BLaER1 (cell line): ENCODE results near the gene INSC.

Experiments
- H3K27ac ChIP-seq: shearing (Covaris generic); formaldehyde crosslinking; 2 replicates; pipeline ENCODE4 v1.8.1; 2022
- H3K27me3 ChIP-seq: shearing (Covaris generic); formaldehyde crosslinking; 2 replicates; pipeline ENCODE4 v1.8.1; 2022
- H3K36me3 ChIP-seq: shearing (Covaris generic); formaldehyde crosslinking; 2 replicates; pipeline ENCODE4 v1.8.1; 2022
- H3K4me1 ChIP-seq: shearing (Covaris generic); formaldehyde crosslinking; 2 replicates; pipeline ENCODE4 v1.8.1; 2022
- H3K4me2 ChIP-seq: shearing (Covaris generic); formaldehyde crosslinking; 2 replicates; pipeline ENCODE4 v1.8.1; 2022
- H3K4me3 ChIP-seq: shearing (Covaris generic); formaldehyde crosslinking; 2 replicates; pipeline ENCODE4 v1.8.1; 2022
- H3K9ac ChIP-seq: shearing (Covaris generic); formaldehyde crosslinking; 2 replicates; pipeline ENCODE4 v1.8.1; 2022
- H3K9me3 ChIP-seq: shearing (Covaris generic); formaldehyde crosslinking; 2 replicates; pipeline ENCODE4 v1.8.1; 2022
- H4K20me1 ChIP-seq: shearing (Covaris generic); formaldehyde crosslinking; 2 replicates; pipeline ENCODE4 v1.8.1; 2022
- Cebpa-rat ChIP-seq: shearing (Covaris generic); IDR thresholded peaks from 2 replicates; pipeline ENCODE4 v1.8.1; 2022

The INSC gene

GRCh38 chr11:15204711-15205110, 90.0 kb downstream of the INSC start:
- Histone ChIP-seq H3K4me2 (no peak overlapping the region), H3K9me3 (no peaks in the 10 kb centered on the region), H3K9ac (no peak overlapping the region), H4K20me1 (no peaks in the 10 kb centered on the region), H3K27me3 (no peaks in the 10 kb centered on the region), H3K4me3 (no peak overlapping the region), H3K36me3 (no peaks in the 10 kb centered on the region), H3K4me1 (peaks cover 5% of the 10 kb centered on the region; the same call in 1 of the 2 replicates), H3K27ac (no peak overlapping the region)
- TF ChIP-seq Cebpa-rat, result no peak

GRCh38 chr11:15206791-15207190, 92.1 kb downstream of the INSC start:
- H3K27me3 ChIP-seq, result no peaks in the 10 kb centered on the region
- H3K36me3 ChIP-seq, result no peaks in the 10 kb centered on the region
- H3K4me2 ChIP-seq, result no peak overlapping the region
- TF ChIP-seq Cebpa-rat, result no peak
- H3K9ac ChIP-seq, result no peak overlapping the region
- no peaks in the 10 kb centered on the region for H3K9me3 ChIP-seq
- no peak overlapping the region for H3K4me3 ChIP-seq
- H4K20me1 ChIP-seq, result no peaks in the 10 kb centered on the region
- no peak overlapping the region for H3K27ac ChIP-seq
- peaks cover 5% of the 10 kb centered on the region; the same call in 1 of the 2 replicates for H3K4me1 ChIP-seq

GRCh38 chr11:15208378-15209222, 93.9 kb downstream of the INSC start:
- no peaks in the 10 kb centered on the region for H3K36me3 ChIP-seq
- no peak overlapping the region for H3K9ac ChIP-seq
- H4K20me1 ChIP-seq, result no peaks in the 10 kb centered on the region
- TF ChIP-seq Cebpa-rat, result no peak
- no peaks in the 10 kb centered on the region for H3K9me3 ChIP-seq
- no peak overlapping the region for H3K4me3 ChIP-seq
- no peak overlapping the region for H3K4me2 ChIP-seq
- H3K27ac ChIP-seq, result no peak overlapping the region
- H3K27me3 ChIP-seq, result no peaks in the 10 kb centered on the region
- peaks cover 5% of the 10 kb centered on the region; the same call in 1 of the 2 replicates for H3K4me1 ChIP-seq

- no peak overlapping the region for H3K27ac ChIP-seq
- TF ChIP-seq Cebpa-rat, result no peak
- peaks cover 5% of the 10 kb centered on the region; the same call in 1 of the 2 replicates for H3K4me1 ChIP-seq
- no peaks in the 10 kb centered on the region for H4K20me1 ChIP-seq
- H3K36me3 ChIP-seq, result no peaks in the 10 kb centered on the region
- H3K27me3 ChIP-seq, result no peaks in the 10 kb centered on the region
- H3K4me2 ChIP-seq, result no peak overlapping the region
- no peaks in the 10 kb centered on the region for H3K9me3 ChIP-seq
- no peak overlapping the region for H3K4me3 ChIP-seq
- H3K9ac ChIP-seq, result no peak overlapping the region
Measured at GRCh38 chr11:15212876-15213275, 98.2 kb downstream of the INSC start.

GRCh38 chr11:15213471-15214231, 98.9 kb downstream of the INSC start:
- no peak for TF ChIP-seq Cebpa-rat
- no peak overlapping the region for H3K9ac ChIP-seq
- no peak overlapping the region for H3K27ac ChIP-seq
- no peaks in the 10 kb centered on the region for H3K4me1 ChIP-seq
- H4K20me1 ChIP-seq, result no peaks in the 10 kb centered on the region
- H3K36me3 ChIP-seq, result no peaks in the 10 kb centered on the region
- H3K9me3 ChIP-seq, result no peaks in the 10 kb centered on the region
- H3K4me3 ChIP-seq, result no peak overlapping the region
- H3K4me2 ChIP-seq, result no peak overlapping the region
- H3K27me3 ChIP-seq, result no peaks in the 10 kb centered on the region

GRCh38 chr11:15215005-15215404, 100.3 kb downstream of the INSC start:
- Histone ChIP-seq H3K9ac (no peak overlapping the region), H3K4me2 (no peak overlapping the region), H3K9me3 (no peaks in the 10 kb centered on the region), H3K27me3 (no peaks in the 10 kb centered on the region), H3K4me1 (no peaks in the 10 kb centered on the region), H3K36me3 (no peaks in the 10 kb centered on the region), H3K4me3 (no peak overlapping the region), H4K20me1 (no peaks in the 10 kb centered on the region), H3K27ac (no peak overlapping the region)
- TF ChIP-seq Cebpa-rat, result no peak

GRCh38 chr11:15216678-15217077, 102.0 kb downstream of the INSC start:
- H3K27me3 ChIP-seq, result no peaks in the 10 kb centered on the region
- no peak for TF ChIP-seq Cebpa-rat
- H3K4me2 ChIP-seq, result no peak overlapping the region
- H3K4me1 ChIP-seq, result peaks cover 7% of the 10 kb centered on the region; the same call in 1 of the 2 replicates
- no peak overlapping the region for H3K9ac ChIP-seq
- no peak overlapping the region for H3K27ac ChIP-seq
- no peak overlapping the region for H3K4me3 ChIP-seq
- H3K9me3 ChIP-seq, result no peaks in the 10 kb centered on the region
- no peaks in the 10 kb centered on the region for H4K20me1 ChIP-seq
- no peaks in the 10 kb centered on the region for H3K36me3 ChIP-seq

- Histone ChIP-seq H3K4me3 (no peak overlapping the region), H3K4me1 (peaks cover 7% of the 10 kb centered on the region; the same call in 1 of the 2 replicates), H3K36me3 (no peaks in the 10 kb centered on the region), H3K4me2 (no peak overlapping the region), H3K9ac (no peak overlapping the region), H4K20me1 (no peaks in the 10 kb centered on the region), H3K27ac (no peak overlapping the region), H3K27me3 (no peaks in the 10 kb centered on the region), H3K9me3 (no peaks in the 10 kb centered on the region)
- TF ChIP-seq Cebpa-rat, result no peak
Measured at GRCh38 chr11:15217416-15217815, 102.7 kb downstream of the INSC start.

- Histone ChIP-seq H3K27me3 (no peaks in the 10 kb centered on the region), H3K36me3 (no peaks in the 10 kb centered on the region), H3K27ac (no peak overlapping the region), H3K9me3 (no peaks in the 10 kb centered on the region), H3K4me2 (no peak overlapping the region), H3K4me1 (peaks cover 7% of the 10 kb centered on the region; the same call in 1 of the 2 replicates), H3K4me3 (no peak overlapping the region), H4K20me1 (no peaks in the 10 kb centered on the region), H3K9ac (no peak overlapping the region)
- no peak for TF ChIP-seq Cebpa-rat
Measured at GRCh38 chr11:15222777-15223176, 108.1 kb downstream of the INSC start.

GRCh38 chr11:15223318-15223717, 108.6 kb downstream of the INSC start:
- Histone ChIP-seq H3K27me3 (no peaks in the 10 kb centered on the region), H3K4me1 (peaks cover 7% of the 10 kb centered on the region; the same call in 1 of the 2 replicates), H3K27ac (no peak overlapping the region), H3K4me2 (no peak overlapping the region), H3K9me3 (no peaks in the 10 kb centered on the region), H3K9ac (no peak overlapping the region), H3K36me3 (no peaks in the 10 kb centered on the region), H4K20me1 (no peaks in the 10 kb centered on the region), H3K4me3 (no peak overlapping the region)
- no peak for TF ChIP-seq Cebpa-rat
